ENCODE data around the gene PLPPR1.
"Not testable (repeated sequence)": the region's sequence is repeated elsewhere in the genome, so short reads cannot be mapped to it uniquely, and the experiment has no call there.

PLPPR1 gene

DNA sequence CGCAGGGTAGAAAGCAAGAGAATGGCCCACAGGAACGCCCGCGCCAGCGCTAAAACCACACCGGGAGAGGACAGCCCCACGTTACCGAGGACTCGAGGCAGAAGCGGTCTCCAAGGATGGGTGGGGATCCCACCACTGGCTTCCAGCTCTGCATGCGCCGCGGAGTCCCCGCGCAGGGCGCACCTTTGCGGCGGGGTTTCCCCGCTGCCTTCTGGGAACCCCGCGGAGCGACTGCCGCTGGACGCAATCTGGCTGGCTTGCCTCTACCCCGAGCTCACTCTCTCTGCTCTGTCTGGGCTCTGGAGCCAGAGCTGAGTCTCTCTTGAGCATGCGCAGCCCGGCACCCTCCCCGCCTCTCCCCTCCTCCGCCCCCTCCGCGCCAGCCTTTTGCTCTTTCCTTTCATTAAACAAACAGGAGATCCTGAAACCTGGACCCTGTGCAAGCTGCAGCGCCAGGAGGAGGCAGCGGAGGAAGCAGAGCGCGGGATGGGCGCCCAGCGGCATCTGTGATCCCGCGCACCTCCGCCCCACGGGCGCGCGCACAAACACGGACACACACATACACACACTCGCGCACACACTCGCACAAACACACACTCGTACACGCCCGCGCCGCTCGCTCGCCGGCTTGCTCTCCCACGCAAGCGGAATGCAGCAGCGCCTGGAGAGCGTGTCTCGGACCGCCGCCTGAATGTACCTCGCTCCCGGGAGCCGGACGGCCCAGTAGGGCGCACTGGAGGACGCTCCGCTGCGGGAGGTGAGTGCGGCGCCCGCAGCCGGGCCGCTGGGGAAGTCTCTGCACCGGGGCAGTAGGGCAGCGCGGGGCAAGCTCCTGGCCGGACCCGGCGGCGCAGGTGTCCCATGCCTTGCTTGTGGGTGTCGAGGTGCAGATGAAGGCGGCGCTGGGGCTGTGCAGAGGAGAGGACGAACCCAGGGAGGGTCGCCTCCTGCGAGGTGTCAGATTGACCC, at the start of gene PLPPR1:
PLPPR1 (plus strand) TSS at position 382 of the 969 bp plus-strand sequence.
- DNase-seq = no peak

DNA sequence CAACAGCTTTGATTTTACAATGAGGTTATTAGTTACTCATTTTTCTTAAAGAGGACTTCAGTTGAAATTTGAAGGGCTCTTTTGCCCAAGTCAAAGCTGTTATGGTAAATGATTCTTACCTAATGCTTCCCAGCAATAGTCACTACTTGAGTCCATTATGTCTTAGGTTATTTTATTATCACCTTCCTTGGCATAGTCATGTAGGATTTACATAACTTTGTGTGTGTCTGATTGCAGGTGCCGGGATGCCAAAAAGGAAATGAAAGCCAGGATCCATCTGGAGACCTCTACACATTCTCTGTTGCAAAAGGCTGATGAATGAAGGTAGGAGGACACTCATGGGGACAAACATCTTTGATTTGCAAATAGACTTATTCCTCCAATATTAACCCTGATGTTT, 38.8 kb upstream of the PLPPR1 start:
- DNase-seq = no peak

DNA sequence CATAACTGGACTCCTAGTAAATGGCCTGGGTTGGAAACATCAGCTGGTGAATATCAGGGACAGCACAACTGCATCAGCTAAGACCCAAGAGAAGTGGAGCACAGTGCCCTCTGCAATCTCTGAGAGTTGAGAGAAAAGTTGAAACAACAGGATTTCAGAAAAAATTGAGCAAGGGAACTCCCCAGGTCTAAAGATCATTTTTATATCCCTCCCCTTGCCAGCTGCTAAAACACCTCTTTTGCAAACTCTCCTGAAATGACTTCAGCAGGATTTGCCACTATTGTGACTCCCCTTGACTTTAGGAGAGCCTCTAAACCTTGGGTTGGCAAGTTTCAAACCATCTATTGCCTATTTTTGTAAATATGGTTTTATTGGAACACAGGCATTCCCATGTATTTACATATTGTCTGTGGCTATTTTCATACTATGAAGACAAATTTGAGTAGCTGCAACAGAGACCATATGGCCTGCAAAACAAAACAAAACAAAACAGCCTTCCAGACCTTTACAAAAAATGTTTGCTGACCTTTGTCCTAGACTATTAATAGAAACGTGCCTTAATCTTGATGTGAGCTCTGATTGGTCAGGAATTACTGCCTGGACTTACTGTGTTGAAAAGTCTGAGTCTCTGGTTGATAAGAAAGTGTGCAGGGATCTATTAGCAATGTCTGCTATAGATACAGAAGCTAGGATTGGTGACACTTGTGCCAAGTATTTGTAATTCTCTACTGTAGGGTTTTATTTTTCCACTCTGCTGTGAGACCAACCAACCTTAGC, 37.7 kb upstream of the PLPPR1 start:
- DNase-seq = no peak

DNA sequence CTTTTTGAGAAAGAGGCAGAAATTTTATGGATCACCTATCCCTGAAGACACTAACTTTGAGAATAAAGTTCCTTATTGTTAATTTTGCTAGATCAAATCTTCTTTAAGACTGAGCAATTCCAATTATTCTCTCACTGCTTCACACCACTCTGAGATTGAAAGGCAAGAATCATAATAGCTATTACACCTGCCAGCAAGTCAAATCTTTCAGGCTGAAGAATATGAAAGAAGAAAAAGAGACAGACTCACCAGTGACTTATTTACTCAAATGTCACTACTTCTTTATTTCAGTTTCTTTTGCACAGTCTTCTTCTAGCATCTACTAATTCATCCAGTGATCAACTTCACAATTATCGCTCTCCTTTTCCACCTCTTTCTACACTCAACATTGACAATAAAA, 35.9 kb upstream of the PLPPR1 start:
- no peak for DNase-seq

DNA sequence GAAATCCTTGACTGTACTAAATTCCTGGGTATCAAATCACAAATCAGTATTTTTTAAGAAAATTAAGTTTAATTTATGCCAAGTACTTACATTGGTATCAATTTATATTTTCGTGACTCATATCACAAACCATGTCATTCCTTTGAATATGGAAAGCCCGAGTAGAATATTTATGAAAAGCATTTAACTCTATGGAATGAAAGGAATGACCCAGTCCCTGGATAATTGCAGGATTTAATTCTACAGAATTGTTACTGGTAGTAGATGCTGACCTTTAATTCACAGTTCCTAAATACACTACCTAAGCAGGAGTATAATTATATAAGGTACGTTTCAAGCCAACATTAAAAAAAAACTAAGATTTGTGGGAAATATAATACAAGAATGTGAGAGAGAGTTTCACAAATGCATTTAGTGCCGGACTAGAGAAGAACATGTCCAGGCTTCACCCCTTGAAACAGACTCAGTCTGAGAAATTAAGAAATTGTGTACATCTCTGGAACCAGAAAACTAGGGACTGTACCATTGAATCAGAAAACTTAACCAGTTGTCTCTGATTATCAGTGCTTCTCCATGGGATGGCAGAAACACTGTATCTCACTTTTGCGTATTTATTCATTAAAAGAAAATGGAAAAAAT, 28.5 kb upstream of the PLPPR1 start:
- no peak for DNase-seq

DNA sequence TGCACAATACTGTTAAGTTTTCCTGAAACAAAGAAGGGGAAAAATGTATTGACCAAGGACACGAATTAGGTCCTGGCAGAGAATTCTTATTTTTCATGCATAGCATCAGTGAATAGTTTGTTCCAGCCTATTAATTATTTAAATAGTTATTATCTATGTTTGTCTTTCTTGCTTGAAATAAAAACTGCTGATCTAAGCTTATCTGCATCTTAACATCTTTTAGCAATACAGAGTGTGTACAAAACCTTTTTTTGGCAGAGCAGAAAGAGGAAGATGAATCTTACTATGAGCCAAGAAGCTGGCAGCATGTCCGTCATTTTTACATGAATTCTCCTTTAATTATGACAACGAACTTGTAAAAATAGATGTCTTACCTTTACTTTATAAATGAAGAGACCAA, 23.3 kb upstream of the PLPPR1 start:
- DNase-seq = no peak

DNA sequence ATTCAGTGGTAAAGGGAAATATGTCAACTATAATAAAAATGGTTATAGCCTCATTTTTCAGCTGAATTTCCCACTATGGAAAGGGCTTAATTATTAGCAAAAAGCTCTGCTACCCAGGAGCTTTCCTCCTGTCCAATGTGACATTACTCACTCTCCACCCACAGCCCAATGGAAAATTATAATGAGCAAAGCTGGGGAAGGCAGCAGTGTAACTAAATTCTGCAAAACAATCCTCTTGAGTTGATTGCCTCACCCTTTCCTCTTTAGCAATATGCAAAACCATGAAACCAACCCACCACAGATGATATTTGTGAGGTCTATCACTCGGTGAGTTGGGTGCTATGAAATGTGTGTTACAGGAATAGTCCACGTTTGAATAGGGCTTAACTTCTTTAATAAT, 14.0 kb upstream of the PLPPR1 start:
- DNase-seq = no peak

DNA sequence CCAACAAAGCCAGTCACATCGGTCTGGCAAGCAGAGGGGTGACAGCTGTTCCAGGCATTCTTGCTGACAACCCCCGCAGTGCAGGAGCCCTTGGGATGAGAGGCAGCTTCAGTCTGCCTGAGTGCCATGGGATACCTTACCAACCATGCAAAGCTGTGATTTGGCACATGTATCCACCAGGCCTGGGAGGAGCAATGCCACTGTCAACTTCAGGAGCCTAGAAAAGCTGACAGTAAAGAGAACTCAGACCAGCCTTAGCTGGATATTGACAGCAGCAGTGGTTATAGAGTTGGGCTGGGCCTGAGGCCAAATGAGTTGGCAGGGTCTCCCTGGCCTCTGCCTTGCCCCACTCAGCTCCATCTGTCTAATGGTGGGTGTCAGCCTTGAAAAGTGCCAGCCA, 10.1 kb upstream of the PLPPR1 start:
- DNase-seq = no peak

DNA sequence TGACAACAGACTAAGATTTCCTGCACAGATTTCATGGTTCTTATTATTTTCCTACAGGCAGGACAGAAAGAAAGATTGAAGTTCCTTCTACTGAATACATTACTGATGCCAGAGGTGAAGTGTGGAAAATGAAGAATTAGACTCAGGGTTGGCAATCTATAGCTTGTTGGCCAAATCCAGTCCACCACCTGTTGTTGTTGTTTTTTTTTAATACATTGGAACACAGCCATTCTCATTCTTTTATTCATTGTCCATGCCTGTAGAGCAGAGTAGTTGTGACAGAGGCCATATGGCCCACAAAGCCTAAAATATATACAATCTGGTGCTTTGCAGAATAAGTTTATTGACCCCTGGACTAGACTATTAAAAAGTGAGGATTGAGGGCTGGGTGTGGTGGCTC, 5.8 kb upstream of the PLPPR1 start:
- DNase-seq = no peak

DNA sequence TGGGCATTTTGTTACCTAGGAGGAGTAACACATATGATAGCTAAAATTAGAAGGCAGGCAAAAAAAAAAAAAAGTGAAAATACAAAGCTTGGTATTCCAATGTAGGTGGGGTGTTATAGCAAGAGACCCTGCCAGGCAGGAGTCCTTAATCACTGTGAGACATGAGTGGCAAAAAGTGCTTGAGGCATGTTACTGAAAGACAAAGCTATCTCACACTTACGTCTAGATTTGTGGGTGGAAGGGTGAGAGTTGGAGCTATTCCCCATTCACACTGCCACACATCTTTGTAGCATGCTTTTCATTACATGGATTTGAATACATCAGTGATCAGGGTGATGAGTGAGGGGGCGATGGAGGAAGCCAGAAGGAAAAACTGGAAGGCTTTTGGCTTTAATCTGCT, 2.6 kb upstream of the PLPPR1 start:
- no peak for DNase-seq

DNA sequence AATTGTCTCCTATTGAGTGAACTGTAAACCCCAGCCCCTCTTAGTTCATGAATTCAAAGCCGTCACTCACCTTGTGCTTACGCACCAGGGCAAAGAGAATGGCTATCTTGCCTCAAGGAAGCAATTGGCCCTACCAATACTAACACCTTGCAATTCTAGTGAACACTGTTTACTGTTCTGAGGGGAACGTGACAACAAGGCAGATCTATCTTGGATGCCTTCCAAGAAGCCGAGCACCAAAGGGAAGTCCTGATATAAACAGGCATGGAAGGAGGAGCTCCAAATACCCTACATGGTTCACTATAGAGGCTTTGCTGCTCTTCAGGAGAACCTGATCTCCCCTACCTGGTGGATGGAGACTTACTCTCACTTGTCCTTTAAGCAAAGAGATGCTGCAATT, 1.7 kb upstream of the PLPPR1 start:
- DNase-seq = no peak

DNA sequence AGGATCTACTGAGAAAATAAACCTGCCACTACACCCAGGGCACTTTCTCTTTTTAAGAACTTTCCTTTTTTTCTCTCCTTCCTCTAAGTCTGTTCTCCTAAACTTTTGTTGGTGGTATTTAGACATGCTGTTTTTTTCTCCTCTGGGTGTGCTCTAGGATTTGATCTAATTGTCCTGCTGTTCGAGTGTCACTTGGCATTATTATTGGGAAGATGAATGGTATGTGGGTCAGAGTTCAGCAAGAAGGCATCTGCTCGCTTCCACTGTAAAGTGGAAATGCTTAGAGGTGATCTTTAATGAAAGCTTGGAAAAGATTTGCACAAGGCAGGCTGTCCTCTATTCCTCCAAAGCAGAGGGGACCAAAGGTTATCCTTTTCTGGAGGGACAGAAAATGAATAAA, 1.3 kb upstream of the PLPPR1 start:
- no peak for DNase-seq

DNA sequence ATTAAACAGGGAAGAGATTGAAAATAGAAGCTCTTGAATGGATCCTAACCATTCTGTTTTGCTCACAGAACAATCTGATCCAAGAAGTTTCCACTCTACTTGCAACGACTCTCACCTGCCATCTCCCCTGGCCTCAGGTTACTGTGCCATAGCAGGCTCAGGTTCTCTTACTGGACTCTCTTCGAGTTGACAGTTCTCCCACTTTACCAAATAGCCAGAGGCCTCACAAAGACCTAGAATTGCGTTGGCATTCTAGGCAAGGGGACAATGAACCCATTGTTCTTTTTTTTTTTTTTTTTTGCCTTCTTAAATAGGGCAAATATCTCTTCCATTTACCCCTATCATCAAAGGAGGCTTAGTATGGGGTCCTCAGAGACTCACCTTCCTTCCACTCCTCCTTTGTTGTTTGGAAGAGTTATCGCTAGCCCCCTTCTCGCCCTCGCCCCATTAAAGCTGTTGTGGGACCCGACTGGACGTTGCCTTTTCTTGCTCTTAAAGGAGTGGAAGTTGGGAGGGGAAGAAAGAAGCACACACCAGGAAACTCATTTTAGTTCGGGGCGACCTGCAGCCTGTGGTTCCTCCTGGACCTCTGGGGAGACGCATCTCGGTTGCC, 688 bp upstream of the PLPPR1 start:
- DNase-seq = no peak

DNA sequence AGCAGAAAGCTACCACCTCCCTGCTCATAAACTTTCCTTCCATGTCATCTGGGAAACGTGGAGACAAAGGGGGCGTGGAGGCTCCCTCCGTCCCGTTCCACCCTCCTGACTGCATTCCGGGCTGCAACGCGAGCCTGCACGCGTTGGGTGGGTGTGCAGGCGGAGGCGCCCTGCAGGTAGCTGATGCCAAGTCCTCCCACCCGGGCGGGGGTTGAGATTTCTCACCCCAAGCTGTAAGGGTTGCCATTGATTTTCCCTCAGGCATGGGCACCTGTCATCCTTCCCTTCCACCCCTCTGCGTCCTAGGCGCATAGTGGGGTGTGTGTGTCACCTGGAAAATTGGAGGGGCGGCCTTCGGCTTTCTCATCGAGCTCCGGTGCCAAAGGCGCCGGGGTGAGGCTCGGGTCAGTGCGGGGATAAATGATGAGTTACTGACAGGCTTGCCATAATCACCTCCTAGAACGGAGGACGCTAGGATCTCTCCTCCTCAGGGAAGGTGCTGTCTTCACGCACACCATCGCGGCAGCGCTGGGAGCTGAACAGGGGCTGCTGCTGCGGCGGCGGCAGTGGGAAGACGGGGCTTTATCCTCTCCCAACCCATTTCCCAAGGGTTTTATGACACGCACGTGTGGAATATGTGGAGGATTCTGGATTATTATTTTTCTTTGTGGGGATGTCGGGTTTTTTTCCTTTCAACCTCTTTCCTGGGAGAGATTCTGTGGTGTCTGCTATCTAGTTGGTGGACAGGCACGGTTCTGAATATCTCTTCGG, 973 bp downstream of the PLPPR1 start:
- no peak for DNase-seq

DNA sequence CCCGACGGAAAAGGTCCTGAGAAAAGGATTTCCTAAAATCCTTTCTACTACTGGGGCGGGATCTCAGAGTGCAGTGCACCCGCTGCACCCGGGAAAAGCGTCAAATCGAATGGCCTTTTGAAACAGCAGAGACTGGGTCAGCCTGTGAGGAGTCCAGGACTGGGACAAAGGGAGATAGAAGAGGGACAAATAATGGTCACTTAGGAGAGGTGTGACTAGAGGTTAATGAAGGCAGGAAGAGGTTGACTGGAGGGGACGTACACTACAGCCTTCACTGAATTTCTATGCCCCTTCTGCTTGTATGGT, 1.5 kb downstream of the PLPPR1 start:
- DNase-seq = no peak

DNA sequence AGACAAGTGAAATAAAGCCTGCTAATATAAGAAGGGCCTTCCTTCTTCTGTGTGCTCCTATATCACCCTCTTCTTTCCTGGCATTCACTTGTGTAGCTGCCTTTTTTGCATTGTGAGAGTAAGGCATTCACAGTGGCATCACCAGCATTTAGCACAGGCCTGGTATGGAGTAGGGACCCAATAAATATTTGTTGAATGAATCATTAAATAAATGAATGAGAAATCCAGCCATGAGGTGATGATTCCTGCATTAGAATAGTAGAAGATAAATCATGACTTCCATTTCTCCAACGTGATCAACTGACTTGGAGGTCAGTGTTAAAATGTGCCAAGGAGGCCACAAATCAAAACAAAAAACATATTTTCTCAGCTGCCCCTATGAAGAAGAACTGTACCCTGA, 3.9 kb downstream of the PLPPR1 start:
- DNase-seq = no peak

DNA sequence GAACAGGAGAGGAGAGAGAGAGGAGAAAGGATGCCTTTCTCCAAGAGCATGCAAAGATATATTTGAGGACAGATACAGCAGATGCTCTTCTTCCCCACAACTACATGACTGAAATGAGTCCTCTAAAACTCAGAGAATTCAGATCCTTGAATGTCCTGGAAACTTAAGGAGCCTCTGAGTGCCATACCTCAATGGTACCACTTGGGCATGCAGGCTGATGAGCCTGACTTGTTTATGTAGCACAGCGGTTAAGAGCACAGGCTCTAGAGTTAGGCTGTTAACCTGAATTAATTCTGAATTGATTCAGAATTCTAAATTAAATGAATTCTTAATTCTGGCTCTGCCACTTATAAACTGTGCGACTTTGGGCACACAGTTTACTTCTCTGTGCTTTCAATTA, 5.7 kb downstream of the PLPPR1 start:
- DNase-seq = no peak

DNA sequence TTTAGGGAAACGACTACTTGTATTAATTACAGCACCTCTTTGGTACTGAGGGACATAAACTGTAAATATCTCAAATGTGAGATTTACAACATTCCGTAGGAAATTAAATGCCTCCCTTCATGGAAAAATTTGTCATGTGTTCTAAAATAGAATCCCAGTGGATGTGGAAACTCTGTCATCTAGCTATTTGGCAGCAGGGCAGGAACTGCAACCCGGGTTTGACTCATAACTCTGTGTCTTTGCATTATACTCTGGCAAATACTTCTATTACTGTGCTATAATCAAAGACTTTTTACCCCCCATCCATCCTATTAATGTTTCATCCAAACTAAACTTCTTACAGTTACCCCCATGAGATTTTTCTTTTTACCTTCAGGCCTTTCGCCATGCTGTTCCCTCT, 6.6 kb downstream of the PLPPR1 start:
- DNase-seq = no peak

DNA sequence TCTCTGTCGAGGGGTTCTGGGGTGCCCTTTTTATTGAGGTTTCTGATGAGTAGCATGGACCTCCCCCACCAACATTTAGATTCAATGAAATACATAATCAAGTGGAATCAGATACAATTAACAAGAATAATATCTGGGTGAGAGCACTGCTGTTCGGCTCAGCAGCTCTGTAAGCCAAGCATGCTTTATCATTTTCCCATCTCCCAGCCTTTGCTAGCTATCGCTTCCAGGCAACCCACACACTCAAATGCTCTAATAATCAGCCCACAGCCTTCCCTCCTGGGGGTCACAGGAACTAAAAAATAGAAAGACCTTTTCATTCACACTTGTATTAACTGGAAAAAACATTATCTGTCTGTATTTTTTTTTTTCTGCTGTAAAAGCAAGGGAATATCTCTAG, 8.9 kb downstream of the PLPPR1 start:
- no peak for DNase-seq

DNA sequence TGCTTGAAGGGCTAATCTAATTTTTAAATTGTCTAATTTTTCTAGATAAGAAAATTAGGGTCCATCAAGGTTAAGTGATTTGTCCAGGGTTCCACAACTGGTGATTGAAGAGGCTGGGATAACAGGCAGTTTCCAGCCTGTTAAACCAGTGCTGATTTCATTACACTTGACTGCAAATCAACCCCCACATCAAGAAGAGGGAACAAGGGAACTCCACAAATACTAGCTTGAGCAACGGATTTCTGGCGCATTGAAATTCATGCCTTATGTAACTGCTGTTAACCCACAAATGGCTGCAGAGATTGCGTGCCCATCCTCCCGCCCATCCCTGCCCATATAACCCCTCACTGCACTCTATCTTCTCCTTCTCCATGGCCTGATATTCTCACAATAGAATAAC, 10.0 kb downstream of the PLPPR1 start:
- no peak for DNase-seq

DNA sequence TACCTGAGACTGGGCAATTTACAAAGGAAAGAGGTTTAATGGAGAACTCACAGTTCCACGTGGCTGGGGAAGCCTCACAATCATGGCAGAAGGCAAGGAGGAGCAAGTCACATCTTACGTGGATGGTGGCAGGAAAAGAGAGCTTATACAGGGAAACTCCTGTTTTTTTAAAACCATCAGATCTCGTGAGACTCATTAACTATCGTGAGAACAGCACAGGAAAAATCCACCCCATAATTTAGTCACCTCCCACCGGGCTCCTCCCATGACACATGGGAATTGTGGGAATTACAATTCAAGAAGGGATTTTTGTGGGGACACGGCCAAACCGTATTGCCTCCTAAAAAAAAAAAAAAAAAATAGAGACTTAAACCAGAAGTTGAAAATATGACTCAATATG, 11.1 kb downstream of the PLPPR1 start:
- DNase-seq = not testable (repeated sequence)

DNA sequence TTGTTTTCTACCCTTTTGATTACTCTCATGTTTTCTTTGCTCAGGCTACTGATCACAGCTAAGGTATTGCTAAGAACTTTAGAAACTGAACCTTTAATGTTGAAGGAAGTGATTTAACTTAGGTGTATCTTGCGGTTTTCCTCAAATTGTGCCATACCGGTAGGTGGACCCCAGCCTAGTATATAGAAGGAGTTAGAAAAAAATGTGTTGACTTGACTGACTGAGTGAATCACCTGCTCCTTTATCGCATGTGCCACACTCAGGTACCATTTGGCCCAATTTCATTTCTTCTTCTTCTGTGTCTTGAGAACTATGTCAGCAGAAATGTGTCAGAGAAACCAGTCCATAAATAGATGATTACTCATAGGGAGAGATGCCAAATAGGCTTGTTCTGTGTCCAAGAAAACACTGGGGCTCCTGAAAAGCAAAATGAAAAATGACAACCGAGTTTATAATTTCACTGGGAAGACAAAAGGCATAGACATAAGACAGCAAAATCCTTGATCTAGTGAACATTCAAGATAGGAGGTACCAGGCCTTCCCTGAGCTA, 19.4 kb downstream of the PLPPR1 start:
- no peak for DNase-seq

All from activated naive CD4-positive, alpha-beta T cell treated with Interleukin-2 at 50 U/mL for 16 hours (primary cell).